Activated CD4-positive, alpha-beta memory T cell treated with anti-CD3 and anti-CD28 coated beads, Interleukin-2, amount 10 ng/mL, durations not matched to agents 7 days and 5 days (primary cell): Measurements from ENCODE around the gene EZH1. TPM values are rescaled to one million over a fixed set of nuclear protein-coding genes. Genes with fewer than 3 reads are reported as not detected.

Experiments used
- CTCF ChIA-PET: fragments of 350-600 bp; sonication (Branson Sonifier 250); formaldehyde crosslinking; loops from one replicate; lab custom pipeline; 2021; ENCODE audit warnings: antibody characterized with exemption, inconsistent platforms; lab: Charles Lee
- POLR2A ChIA-PET: fragments of 350-600 bp; sonication (Branson Sonifier 250); formaldehyde crosslinking; loops from one replicate; lab custom pipeline; 2021; ENCODE audit warnings: antibody characterized with exemption; lab: Charles Lee
- DNase-seq: peaks from one replicate; pipeline ENCODE4 v3.0.0-alpha.2; 2020
- H3K27ac Mint-ChIP-seq: one replicate; pipeline ENCODE4 v1.8.0; 2021; ENCODE audit warnings: mild to moderate bottlenecking, mixed read lengths
- H3K27me3 Mint-ChIP-seq: one replicate; pipeline ENCODE4 v1.8.0; 2021; ENCODE audit warnings: mixed read lengths
- H3K36me3 Mint-ChIP-seq: one replicate; pipeline ENCODE4 v1.8.0; 2021; ENCODE audit warnings: low read depth, mixed read lengths
- H3K4me1 Mint-ChIP-seq: one replicate; pipeline ENCODE4 v1.8.0; 2021; ENCODE audit warnings: mixed read lengths
- H3K4me3 Mint-ChIP-seq: one replicate; pipeline ENCODE4 v1.8.0; 2021; ENCODE audit warnings: mild to moderate bottlenecking, mixed read lengths
- H3K9me3 Mint-ChIP-seq: one replicate; pipeline ENCODE4 v1.8.0; 2021; ENCODE audit warnings: mixed read lengths
- total RNA-seq, 2 experiments: library from RNA; stranded (reverse); gene quantifications; one replicate each; pipeline ENCODE4 v1.2.3, GENCODE V29; 2021

Gene EZH1
- total RNA-seq, result 10 to 100 TPM; 51.9 to 55.3 TPM

GRCh38 chr17:42744806-42745617, at the start of gene EZH1:
Gene EZH1 (minus strand): TSS chr17:42745040. CDS start chr17:42728941, 16,099 bp downstream.
- H3K27ac Mint-ChIP-seq, result peak within 1 kb of the TSS; percentile 88

GRCh38 chr17:42792545-42792944, 47.7 kb upstream of the EZH1 start:
- H3K9me3 Mint-ChIP-seq, result no peaks in the 10 kb centered on the region
- DNase-seq, result no peak
- H3K27ac Mint-ChIP-seq, result no peak overlapping the region
- H3K27me3 Mint-ChIP-seq, result peaks cover 21% of the 10 kb centered on the region
- peaks cover 6% of the 10 kb centered on the region for H3K36me3 Mint-ChIP-seq
- ChIA-PET POLR2A (interaction anchor here (1.0 kb wide), 1 partner anchor 70 kb away, joined by 3 read pairs; no protein-coding TSS in a partner anchor), CTCF (interaction anchor here (0.7 to 1.2 kb wide), 2 partner anchors 32 to 602 kb away, joined by 3 read pairs; partner anchors contain the start of gene BECN1)
- peaks cover 13% of the 10 kb centered on the region for H3K4me1 Mint-ChIP-seq
- H3K4me3 Mint-ChIP-seq, result no peak overlapping the region

More at GRCh38 chr17:42744806-42745617, at the start of gene EZH1:
- H3K4me1 Mint-ChIP-seq, result peaks cover 17% of the 10 kb centered on the region
- peak; percentile 93 for DNase-seq
- ChIA-PET CTCF (no interaction called here), POLR2A (no interaction called here)
- H3K27me3 Mint-ChIP-seq, result peaks cover 30% of the 10 kb centered on the region
- H3K9me3 Mint-ChIP-seq, result no peaks in the 10 kb centered on the region
- peaks cover 3% of the 10 kb centered on the region for H3K36me3 Mint-ChIP-seq
- H3K4me3 Mint-ChIP-seq, result peak within 1 kb of the TSS; percentile 98

GRCh38 chr17:42791948-42792347, 47.1 kb upstream of the EZH1 start:
- Mint-ChIP-seq H3K4me1 (peaks cover 8% of the 10 kb centered on the region), H3K27ac (no peak overlapping the region), H3K4me3 (no peak overlapping the region), H3K9me3 (no peaks in the 10 kb centered on the region), H3K36me3 (peaks cover 6% of the 10 kb centered on the region), H3K27me3 (peaks cover 27% of the 10 kb centered on the region)
- no peak for DNase-seq
- CTCF ChIA-PET, result interaction anchor here (0.7 to 1.2 kb wide), 2 partner anchors 25 to 32 kb away, joined by 3 read pairs; partner anchors contain the start of gene BECN1
- POLR2A ChIA-PET, result interaction anchor here (1.0 kb wide), 2 partner anchors 32 to 69 kb away, joined by 3 read pairs; partner anchors contain the start of gene BECN1

- Mint-ChIP-seq H3K4me1 (peaks cover 14% of the 10 kb centered on the region), H3K27ac (no peak overlapping the region), H3K36me3 (peaks cover 8% of the 10 kb centered on the region), H3K9me3 (no peaks in the 10 kb centered on the region), H3K27me3 (peaks cover 70% of the 10 kb centered on the region), H3K4me3 (no peak overlapping the region)
- POLR2A ChIA-PET, result interaction anchor here (1.1 to 1.6 kb wide), 2 partner anchors 11 to 13 kb away, joined by 3 read pairs; partner anchors contain the start of gene COA3
- CTCF ChIA-PET, result interaction anchor here (1.8 kb wide), 1 partner anchor 24 kb away, joined by 6 read pairs; no protein-coding TSS in a partner anchor
- DNase-seq, result no peak
Measured at GRCh38 chr17:42787266-42787665, 42.4 kb upstream of the EZH1 start.

- Mint-ChIP-seq H3K4me3 (no peak overlapping the region), H3K27ac (no peak overlapping the region), H3K36me3 (peaks cover 10% of the 10 kb centered on the region), H3K4me1 (peaks cover 14% of the 10 kb centered on the region), H3K9me3 (no peaks in the 10 kb centered on the region), H3K27me3 (peaks cover 71% of the 10 kb centered on the region)
- ChIA-PET CTCF (no interaction called here), POLR2A (interaction anchor here (1.2 to 2.1 kb wide), 2 partner anchors 12 to 144 kb away, joined by 3 to 8 read pairs; partner anchors contain the start of gene VPS25)
- DNase-seq, result no peak
Measured at GRCh38 chr17:42784811-42785592, 40.2 kb upstream of the EZH1 start.

GRCh38 chr17:42784409-42784808, 39.6 kb upstream of the EZH1 start:
- no peak for DNase-seq
- Mint-ChIP-seq H3K4me3 (no peak overlapping the region), H3K4me1 (peaks cover 15% of the 10 kb centered on the region), H3K9me3 (no peaks in the 10 kb centered on the region), H3K27ac (no peak overlapping the region), H3K36me3 (peaks cover 15% of the 10 kb centered on the region), H3K27me3 (peaks cover 68% of the 10 kb centered on the region)
- ChIA-PET CTCF (no interaction called here), POLR2A (interaction anchor here (2.1 kb wide), 1 partner anchor 11 kb away, joined by 8 read pairs; the partner anchor contains the start of gene VPS25)

- POLR2A ChIA-PET, result interaction anchor here (1.3 kb wide), 1 partner anchor 10 kb away, joined by 5 read pairs; no protein-coding TSS in a partner anchor
- Mint-ChIP-seq H3K36me3 (peaks cover 22% of the 10 kb centered on the region), H3K27ac (no peak overlapping the region), H3K4me1 (peaks cover 15% of the 10 kb centered on the region), H3K9me3 (no peaks in the 10 kb centered on the region), H3K4me3 (no peak overlapping the region), H3K27me3 (peaks cover 68% of the 10 kb centered on the region)
- no peak for DNase-seq
- CTCF ChIA-PET, result interaction anchor here (1.0 kb wide), 1 partner anchor 20 kb away, joined by 3 read pairs; no protein-coding TSS in a partner anchor
Measured at GRCh38 chr17:42783791-42784138, 38.9 kb upstream of the EZH1 start.

- no peaks in the 10 kb centered on the region for H3K9me3 Mint-ChIP-seq
- peaks cover 65% of the 10 kb centered on the region for H3K27me3 Mint-ChIP-seq
- H3K27ac Mint-ChIP-seq, result no peak overlapping the region
- peaks cover 27% of the 10 kb centered on the region for H3K36me3 Mint-ChIP-seq
- DNase-seq, result no peak
- POLR2A ChIA-PET, result interaction anchor here (1.3 kb wide), 1 partner anchor 9 kb away, joined by 5 read pairs; no protein-coding TSS in a partner anchor
- CTCF ChIA-PET, result interaction anchor here (1.0 kb wide), 1 partner anchor 20 kb away, joined by 3 read pairs; no protein-coding TSS in a partner anchor
- peaks cover 15% of the 10 kb centered on the region for H3K4me1 Mint-ChIP-seq
- no peak overlapping the region for H3K4me3 Mint-ChIP-seq
Measured at GRCh38 chr17:42783062-42783790, 38.4 kb upstream of the EZH1 start.

GRCh38 chr17:42782166-42783061, 37.6 kb upstream of the EZH1 start:
- Mint-ChIP-seq H3K9me3 (no peaks in the 10 kb centered on the region), H3K4me3 (no peak overlapping the region), H3K4me1 (peaks cover 15% of the 10 kb centered on the region), H3K27me3 (peaks cover 59% of the 10 kb centered on the region), H3K27ac (no peak overlapping the region), H3K36me3 (peaks cover 33% of the 10 kb centered on the region)
- no peak for DNase-seq
- ChIA-PET CTCF (no interaction called here), POLR2A (interaction anchor here (0.6 to 1.3 kb wide), 4 partner anchors 8 to 182 kb away, joined by 3 to 6 read pairs (median 4); partner anchors contain the start of gene VPS25)

GRCh38 chr17:42781639-42782165, 36.9 kb upstream of the EZH1 start:
- H3K27me3 Mint-ChIP-seq, result peaks cover 51% of the 10 kb centered on the region
- H3K27ac Mint-ChIP-seq, result no peak overlapping the region
- no peaks in the 10 kb centered on the region for H3K9me3 Mint-ChIP-seq
- ChIA-PET POLR2A (interaction anchor here (0.6 to 0.9 kb wide), 3 partner anchors 8 to 183 kb away, joined by 3 to 6 read pairs (median 4); partner anchors contain the start of gene VPS25), CTCF (interaction anchor here (1.0 kb wide), 1 partner anchor 203 kb away, joined by 4 read pairs; no protein-coding TSS in a partner anchor)
- H3K36me3 Mint-ChIP-seq, result peaks cover 37% of the 10 kb centered on the region
- peaks cover 15% of the 10 kb centered on the region for H3K4me1 Mint-ChIP-seq
- H3K4me3 Mint-ChIP-seq, result no peak overlapping the region
- DNase-seq, result no peak
